ENCODE data around the gene TBC1D14.

TBC1D14 gene

GRCh38 chr4:7013175-7013574, 103.5 kb downstream of the TBC1D14 start:
- in situ Hi-C loops (cut with MboI; ENCODE audit: low sequenced_read_pairs, unreplicated experiment) = no loop called here
- TF ChIP-seq, protein P1, sequence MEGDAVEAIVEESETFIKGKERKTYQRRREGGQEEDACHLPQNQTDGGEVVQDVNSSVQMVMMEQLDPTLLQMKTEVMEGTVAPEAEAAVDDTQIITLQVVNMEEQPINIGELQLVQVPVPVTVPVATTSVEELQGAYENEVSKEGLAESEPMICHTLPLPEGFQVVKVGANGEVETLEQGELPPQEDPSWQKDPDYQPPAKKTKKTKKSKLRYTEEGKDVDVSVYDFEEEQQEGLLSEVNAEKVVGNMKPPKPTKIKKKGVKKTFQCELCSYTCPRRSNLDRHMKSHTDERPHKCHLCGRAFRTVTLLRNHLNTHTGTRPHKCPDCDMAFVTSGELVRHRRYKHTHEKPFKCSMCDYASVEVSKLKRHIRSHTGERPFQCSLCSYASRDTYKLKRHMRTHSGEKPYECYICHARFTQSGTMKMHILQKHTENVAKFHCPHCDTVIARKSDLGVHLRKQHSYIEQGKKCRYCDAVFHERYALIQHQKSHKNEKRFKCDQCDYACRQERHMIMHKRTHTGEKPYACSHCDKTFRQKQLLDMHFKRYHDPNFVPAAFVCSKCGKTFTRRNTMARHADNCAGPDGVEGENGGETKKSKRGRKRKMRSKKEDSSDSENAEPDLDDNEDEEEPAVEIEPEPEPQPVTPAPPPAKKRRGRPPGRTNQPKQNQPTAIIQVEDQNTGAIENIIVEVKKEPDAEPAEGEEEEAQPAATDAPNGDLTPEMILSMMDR (IDR thresholded peaks at IDR 0.05; ENCODE audit: borderline replicate concordance, control extremely low read depth, extremely low read depth, insufficient read depth, missing control alignments) = no peak
- DNase-seq (ENCODE audit: low spot score) = no peak

- DNase-seq (ENCODE audit: low spot score) = no peak
- in situ Hi-C loops (cut with MboI; ENCODE audit: low sequenced_read_pairs, unreplicated experiment) = no loop called here
- TF ChIP-seq, protein P1 (IDR thresholded peaks at IDR 0.05; ENCODE audit: borderline replicate concordance, control extremely low read depth, extremely low read depth, insufficient read depth, missing control alignments) = no peak
These were observed 105.2 kb downstream of the TBC1D14 start for GRCh38 chr4:7014815-7015214.

DNA sequence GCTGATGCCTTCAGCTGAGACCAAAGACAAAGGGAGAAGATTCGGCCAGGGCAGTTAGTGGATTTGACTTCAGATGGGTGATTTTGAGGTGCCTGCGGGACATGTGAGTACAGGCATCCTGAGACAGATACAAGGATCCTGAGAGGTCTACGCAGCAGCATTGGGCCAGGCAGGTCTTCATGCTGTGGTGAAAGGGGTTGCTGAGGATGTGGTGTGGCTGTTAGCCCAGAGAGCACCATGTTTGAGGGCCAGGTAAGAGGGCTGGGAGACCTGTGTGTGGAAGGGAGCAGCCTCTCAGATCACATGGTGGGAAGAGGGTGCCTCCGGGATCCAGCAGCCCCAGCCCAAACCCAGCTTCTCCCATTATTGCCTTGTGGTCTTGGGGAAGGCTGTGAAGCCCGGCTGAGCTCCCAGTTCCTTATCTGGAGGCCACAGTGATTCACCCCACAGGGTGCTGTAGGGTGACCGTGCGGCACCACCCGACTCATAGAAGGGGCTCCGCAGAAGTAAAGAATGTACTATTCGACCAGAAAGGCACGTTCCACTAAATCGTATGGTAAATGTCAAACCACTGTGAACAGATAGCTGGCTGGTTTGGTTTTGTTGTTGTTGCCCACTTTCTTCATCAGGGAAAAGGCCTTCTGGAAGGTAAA, 105.9 kb downstream of the TBC1D14 start:
- no peak for DNase-seq (ENCODE audit: low spot score)
- TF ChIP-seq, protein P1 (IDR thresholded peaks at IDR 0.05; ENCODE audit: borderline replicate concordance, control extremely low read depth, extremely low read depth, insufficient read depth, missing control alignments) = no peak
- in situ Hi-C loops (cut with MboI; ENCODE audit: low sequenced_read_pairs, unreplicated experiment) = no loop called here

DNA sequence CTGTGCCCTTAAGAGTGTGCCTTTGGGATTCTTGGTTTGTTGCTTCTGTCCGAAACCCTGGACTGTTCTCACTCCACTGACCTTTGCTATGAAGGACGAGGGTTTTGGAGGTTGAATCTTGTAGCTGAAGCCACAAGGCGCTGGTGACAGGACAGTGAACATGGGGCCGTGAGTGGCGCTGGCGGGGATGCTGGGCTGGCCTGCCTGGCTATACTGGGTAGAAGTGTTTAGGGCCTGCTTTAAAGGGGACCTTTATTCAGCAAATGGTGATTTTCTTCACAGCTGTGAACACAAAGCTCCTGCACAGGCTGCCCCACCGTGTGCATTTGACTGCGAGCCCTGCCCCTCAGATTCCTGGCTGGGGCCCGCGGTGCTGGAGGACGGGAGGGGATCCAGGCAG, 106.5 kb downstream of the TBC1D14 start:
- TF ChIP-seq, protein P1 (IDR thresholded peaks at IDR 0.05; ENCODE audit: borderline replicate concordance, control extremely low read depth, extremely low read depth, insufficient read depth, missing control alignments) = no peak
- in situ Hi-C loops (cut with MboI; ENCODE audit: low sequenced_read_pairs, unreplicated experiment) = no loop called here
- DNase-seq (ENCODE audit: low spot score) = no peak

DNA sequence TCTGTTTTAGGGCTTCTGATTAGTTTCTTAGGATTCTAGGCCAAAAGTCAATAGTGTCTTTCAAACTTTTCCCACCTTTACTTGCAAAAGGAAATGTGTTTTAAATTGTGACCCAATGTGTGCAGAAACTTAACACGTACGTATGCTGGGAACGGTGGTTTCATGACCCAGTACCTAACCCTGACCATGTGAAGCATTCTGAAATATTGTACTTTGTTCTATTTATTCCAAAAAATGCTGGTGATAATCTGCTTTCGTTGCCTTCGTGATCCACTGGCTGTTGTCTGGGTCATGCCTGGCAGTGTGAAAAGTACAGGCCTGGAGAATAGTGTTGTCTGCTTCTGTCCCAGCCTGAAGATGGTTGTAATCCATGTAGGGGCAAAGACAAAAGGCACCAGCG, 106.9 kb downstream of the TBC1D14 start:
- no peak for DNase-seq (ENCODE audit: low spot score)
- TF ChIP-seq, protein P1 (IDR thresholded peaks at IDR 0.05; ENCODE audit: borderline replicate concordance, control extremely low read depth, extremely low read depth, insufficient read depth, missing control alignments) = no peak
- in situ Hi-C loops (cut with MboI; ENCODE audit: low sequenced_read_pairs, unreplicated experiment) = no loop called here

DNA sequence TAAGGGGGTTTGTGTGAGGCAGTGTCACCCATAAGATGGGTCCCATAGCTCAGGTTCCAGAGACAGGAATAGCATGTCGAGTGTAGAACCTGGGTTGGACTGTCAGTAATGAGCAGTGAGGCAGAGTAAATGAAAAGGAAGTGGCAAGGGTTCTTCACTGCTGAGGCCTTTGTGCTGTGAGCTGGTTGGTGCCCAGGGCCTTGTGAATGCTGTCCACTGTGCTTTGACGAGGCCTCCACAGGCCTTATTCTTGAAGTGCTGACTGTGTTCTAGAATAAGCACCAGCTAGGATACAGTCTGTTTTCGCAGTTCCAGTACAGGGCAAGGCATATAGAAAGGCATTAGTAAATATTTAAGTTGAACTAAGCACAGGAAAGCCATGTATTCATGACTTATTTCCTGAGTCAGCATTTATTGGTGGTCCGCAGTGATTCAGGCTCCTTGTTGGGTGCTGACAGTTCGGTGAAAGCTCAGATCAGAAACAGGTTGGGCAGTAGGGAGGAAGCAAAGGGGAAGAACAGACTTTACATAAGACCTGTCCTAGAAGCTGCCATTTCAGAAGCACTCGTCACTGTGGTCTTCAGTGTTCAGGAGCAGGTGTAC, 107.9 kb downstream of the TBC1D14 start:
- in situ Hi-C loops (cut with MboI; ENCODE audit: low sequenced_read_pairs, unreplicated experiment) = no loop called here
- TF ChIP-seq, protein P1 (IDR thresholded peaks at IDR 0.05; ENCODE audit: borderline replicate concordance, control extremely low read depth, extremely low read depth, insufficient read depth, missing control alignments) = no peak
- no peak for DNase-seq (ENCODE audit: low spot score)
